ENCODE data around the gene DCAF15.

The DCAF15 gene

DNA sequence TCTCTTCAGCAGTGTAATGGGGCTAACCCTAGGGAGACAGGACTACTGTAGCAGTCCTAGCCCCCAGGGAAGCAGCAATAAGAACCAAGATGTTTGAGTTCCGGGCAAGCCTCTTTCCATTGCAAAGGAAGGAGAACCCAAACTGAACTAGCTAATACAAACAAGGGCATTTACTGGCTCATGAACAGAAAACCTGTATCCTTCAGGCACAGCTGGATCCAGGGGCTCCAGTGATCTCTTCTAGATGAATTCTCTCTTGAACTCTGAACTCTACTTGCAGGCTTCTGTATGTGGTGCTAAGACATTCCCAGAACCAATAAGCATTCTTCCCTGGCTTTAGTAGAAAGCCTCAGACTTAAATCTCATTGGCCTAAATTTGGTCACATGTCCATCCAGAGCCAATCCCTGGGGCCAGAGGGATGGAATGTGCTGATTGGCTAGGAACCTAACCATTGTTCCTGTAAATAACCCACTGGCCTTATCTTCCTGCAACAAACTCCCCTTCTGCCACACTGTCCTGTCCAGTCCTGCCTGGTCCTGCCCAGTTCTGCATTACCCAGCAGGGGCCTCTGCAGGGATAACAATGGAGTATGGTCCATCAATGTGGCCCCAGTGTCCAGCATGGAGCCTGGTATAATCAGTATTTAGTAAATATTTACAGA lies 10.2 kb upstream of the DCAF15 start:
- H3K36me3 ChIP-seq (replicated peaks), result no peaks in the 10 kb centered on the region
- in situ Hi-C loops (cut with HindIII; ENCODE audit: low pct_ligation_motif_present, low sequenced_read_pairs), result no loop called here
- no peaks in the 10 kb centered on the region for H3K27me3 ChIP-seq (replicated peaks)
- no peak overlapping the region for H3K27ac ChIP-seq
- no peak overlapping the region for H3K4me3 ChIP-seq (ENCODE audit: low read depth, low read length)
- TF ChIP-seq, protein P1, sequence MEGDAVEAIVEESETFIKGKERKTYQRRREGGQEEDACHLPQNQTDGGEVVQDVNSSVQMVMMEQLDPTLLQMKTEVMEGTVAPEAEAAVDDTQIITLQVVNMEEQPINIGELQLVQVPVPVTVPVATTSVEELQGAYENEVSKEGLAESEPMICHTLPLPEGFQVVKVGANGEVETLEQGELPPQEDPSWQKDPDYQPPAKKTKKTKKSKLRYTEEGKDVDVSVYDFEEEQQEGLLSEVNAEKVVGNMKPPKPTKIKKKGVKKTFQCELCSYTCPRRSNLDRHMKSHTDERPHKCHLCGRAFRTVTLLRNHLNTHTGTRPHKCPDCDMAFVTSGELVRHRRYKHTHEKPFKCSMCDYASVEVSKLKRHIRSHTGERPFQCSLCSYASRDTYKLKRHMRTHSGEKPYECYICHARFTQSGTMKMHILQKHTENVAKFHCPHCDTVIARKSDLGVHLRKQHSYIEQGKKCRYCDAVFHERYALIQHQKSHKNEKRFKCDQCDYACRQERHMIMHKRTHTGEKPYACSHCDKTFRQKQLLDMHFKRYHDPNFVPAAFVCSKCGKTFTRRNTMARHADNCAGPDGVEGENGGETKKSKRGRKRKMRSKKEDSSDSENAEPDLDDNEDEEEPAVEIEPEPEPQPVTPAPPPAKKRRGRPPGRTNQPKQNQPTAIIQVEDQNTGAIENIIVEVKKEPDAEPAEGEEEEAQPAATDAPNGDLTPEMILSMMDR (IDR thresholded peaks at IDR 0.05; ENCODE audit: low read depth, low read length, missing control alignments), result no peak
- DNase-seq, result no peak

DNA sequence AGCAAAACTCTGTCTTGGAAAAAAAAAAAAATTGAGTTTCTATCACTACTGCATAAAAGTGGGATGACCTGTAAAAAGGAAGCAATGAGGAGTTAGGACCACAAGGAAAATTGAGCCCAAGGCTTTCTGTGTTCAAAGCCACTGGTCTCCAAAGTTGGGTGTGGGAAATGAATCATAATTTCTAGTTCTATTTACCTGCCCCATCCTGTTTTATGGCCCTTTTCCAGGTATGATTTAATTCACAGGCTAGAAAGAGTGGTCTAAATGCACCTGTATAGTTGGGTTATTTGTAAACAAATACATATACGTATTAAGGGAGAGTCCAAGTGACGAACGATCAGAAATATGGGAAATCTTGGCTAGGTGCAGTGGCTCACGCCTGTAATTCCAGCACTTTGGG lies 5.9 kb upstream of the DCAF15 start:
- TF ChIP-seq, protein P1 (IDR thresholded peaks at IDR 0.05; ENCODE audit: low read depth, low read length, missing control alignments), result no peak
- in situ Hi-C loops (cut with HindIII; ENCODE audit: low pct_ligation_motif_present, low sequenced_read_pairs), result no loop called here
- Histone ChIP-seq H3K27ac (no peak overlapping the region), H3K4me3 (ENCODE audit: low read depth, low read length) (no peak overlapping the region), H3K36me3 (replicated peaks) (no peaks in the 10 kb centered on the region), H3K27me3 (replicated peaks) (no peaks in the 10 kb centered on the region)
- DNase-seq, result no peak

DNA sequence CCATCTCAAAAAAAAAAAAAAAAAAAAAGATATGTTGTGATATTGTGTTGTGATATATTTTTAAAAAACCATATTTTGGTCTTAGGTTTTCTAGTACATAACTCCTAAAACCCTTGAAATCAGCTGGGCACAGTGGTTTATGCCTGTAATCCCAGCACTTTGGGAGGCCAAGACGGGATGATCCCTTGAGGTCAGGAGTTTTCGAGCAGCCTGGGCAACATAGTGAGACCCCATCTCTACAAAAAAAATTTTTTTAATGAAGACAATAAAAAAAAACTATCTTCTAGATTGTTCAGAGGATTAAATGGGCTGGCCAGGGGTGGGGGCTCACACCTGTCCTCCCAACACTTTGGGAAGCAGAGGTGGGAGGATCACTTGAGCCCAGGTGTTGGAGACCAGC lies 1.3 kb upstream of the DCAF15 start:
- in situ Hi-C loops (cut with HindIII; ENCODE audit: low pct_ligation_motif_present, low sequenced_read_pairs), result no loop called here
- Histone ChIP-seq H3K27me3 (replicated peaks) (no peaks in the 10 kb centered on the region), H3K36me3 (replicated peaks) (peaks cover 15% of the 10 kb centered on the region), H3K27ac (no peak overlapping the region), H3K4me3 (ENCODE audit: low read depth, low read length) (no peak overlapping the region)
- TF ChIP-seq, protein P1 (IDR thresholded peaks at IDR 0.05; ENCODE audit: low read depth, low read length, missing control alignments), result no peak
- DNase-seq, result no peak

DNA sequence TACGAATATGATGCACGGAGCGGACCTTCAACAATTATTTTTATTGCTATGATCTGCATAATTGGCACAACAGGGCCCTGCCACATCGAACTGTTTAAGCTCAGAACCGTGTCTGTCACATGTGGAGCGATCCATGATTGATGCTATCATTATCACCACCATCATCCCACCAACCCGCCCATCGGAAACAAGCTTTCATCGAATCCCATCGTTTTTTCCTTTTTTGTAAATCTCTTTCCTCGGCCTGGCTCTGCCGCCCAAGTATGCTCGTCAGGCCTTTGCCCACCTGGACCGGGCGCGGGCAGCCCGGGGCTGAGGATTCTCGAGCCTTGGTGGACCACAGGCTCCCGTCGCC lies 533 bp upstream of the DCAF15 start:
- Histone ChIP-seq H3K4me3 (ENCODE audit: low read depth, low read length) (peak overlapping the region; percentile 56), H3K27me3 (replicated peaks) (no peaks in the 10 kb centered on the region), H3K27ac (no peak overlapping the region), H3K36me3 (replicated peaks) (peaks cover 23% of the 10 kb centered on the region)
- in situ Hi-C loops (cut with HindIII; ENCODE audit: low pct_ligation_motif_present, low sequenced_read_pairs), result no loop called here
- DNase-seq, result no peak
- TF ChIP-seq, protein P1 (IDR thresholded peaks at IDR 0.05; ENCODE audit: low read depth, low read length, missing control alignments), result no peak

DNA sequence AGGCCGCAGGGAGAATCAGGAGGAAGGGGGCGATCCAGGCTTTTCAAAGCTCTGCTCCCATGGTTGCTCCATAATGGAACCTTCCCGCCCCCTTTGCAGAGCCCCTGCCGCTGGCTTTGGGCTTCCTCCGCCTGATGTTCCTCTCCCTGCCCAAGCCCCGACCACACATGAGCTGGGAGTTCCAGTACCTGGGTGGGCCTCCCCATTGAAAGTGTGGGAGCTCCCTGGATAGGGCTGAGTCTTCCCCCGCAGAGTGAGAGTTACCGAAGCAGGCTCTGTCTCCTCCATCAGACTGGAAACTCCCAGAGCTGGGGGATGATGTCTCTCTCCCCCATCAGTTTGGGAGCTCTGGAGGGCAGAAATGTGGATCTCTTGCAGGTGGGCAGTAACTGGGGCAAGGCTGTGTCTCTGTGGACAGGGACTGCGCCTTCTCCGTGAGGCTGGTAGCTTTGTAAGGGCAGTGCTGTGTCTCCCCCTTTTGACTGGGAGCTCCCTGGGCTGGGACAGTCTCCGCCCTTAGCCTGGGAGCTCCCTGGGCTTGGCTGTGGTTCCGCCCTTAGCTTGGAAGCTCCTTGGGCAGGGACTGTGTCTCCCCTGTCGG lies 722 bp downstream of the DCAF15 start:
- peaks cover 28% of the 10 kb centered on the region for H3K36me3 ChIP-seq (replicated peaks)
- in situ Hi-C loops (cut with HindIII; ENCODE audit: low pct_ligation_motif_present, low sequenced_read_pairs), result no loop called here
- TF ChIP-seq, protein P1 (IDR thresholded peaks at IDR 0.05; ENCODE audit: low read depth, low read length, missing control alignments), result peak; percentile 39
- H3K27ac ChIP-seq, result no peak overlapping the region
- no peaks in the 10 kb centered on the region for H3K27me3 ChIP-seq (replicated peaks)
- DNase-seq, result no peak
- peak overlapping the region; percentile 72 for H3K4me3 ChIP-seq (ENCODE audit: low read depth, low read length)

DNA sequence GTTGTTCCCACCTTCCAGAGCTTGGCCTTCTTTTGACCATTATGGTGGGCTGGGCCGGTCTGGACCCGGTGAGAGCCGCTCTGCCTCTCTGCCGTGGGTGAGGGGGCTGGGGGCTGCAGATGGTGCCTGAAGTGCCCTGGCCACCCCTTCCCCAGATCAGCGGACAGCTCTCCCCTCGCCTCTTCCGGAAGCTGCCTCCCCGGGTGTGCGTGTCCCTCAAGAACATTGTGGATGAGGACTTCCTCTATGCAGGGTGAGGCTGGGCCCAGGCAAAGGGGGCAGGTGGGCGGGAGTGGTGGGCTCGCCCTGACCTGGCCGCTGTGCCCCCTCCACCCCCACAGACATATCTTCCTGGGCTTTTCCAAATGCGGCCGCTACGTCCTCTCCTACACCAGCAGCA lies 1.9 kb downstream of the DCAF15 start:
- H3K4me3 ChIP-seq (ENCODE audit: low read depth, low read length), result no peak overlapping the region
- no peak for DNase-seq
- no peak overlapping the region for H3K27ac ChIP-seq
- in situ Hi-C loops (cut with HindIII; ENCODE audit: low pct_ligation_motif_present, low sequenced_read_pairs), result no loop called here
- TF ChIP-seq, protein P1 (IDR thresholded peaks at IDR 0.05; ENCODE audit: low read depth, low read length, missing control alignments), result no peak
- H3K27me3 ChIP-seq (replicated peaks), result no peaks in the 10 kb centered on the region
- H3K36me3 ChIP-seq (replicated peaks), result peaks cover 28% of the 10 kb centered on the region
